ENCODE results near the gene GSG1L.
"Not testable (repeated sequence)": the region's sequence is repeated elsewhere in the genome, so short reads cannot be mapped to it uniquely, and the experiment has no call there.

GSG1L gene

DNA sequence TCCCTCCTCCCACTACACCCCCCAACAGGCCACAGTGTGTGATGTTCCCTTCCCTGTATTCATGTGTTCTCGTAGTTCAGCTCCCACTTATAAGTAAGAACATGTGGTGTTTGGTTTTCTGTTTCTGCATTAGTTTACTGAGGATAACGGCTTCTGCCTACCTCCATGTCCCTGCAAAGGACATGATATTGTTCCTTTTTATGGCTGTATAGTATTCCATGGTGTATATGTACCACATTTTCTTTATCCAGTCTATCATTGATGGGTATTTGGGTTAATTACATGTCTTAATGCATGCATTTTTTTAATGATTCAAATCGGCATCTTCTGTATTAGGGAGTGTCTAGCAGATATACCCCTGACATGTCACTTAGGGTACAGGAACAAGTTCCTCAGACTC lies 320.5 kb downstream of the GSG1L start:
- H3K27me3 ChIP-seq (ENCODE audit: low read depth); H3K4me1 ChIP-seq; H3K9me3 ChIP-seq; H3K36me3 ChIP-seq (replicated peaks); in situ Hi-C loops (cut with MboI; ENCODE audit: low sequenced_read_pairs); H3K4me3 ChIP-seq; DNase-seq (ENCODE audit: low spot score in 2 of 2): not testable (repeated sequence)

DNA sequence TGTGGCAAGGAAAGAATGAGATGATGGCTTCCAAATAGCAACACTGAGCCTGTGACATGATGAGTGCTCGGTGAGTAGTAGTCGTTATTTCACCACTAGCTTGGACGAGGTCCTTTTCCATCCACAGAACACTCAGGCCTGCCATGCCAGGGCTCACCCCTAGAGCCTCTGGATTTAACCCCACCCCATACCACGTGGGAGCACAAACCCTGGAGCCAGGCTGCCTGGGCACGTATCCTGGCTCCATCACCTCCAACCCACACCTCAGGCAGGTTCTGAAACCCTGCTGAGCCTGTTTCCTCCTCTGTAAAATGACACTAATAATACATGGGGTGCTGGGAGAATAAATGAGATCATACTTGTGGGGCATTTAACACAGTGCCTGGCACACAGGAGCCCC lies 321.2 kb downstream of the GSG1L start:
- Histone ChIP-seq H3K4me1 (no peaks in the 10 kb centered on the region), H3K4me3 (no peak overlapping the region), H3K27me3 (ENCODE audit: low read depth) (no peaks in the 10 kb centered on the region), H3K36me3 (replicated peaks) (no peaks in the 10 kb centered on the region), H3K9me3 (no peaks in the 10 kb centered on the region)
- in situ Hi-C loops (cut with MboI; ENCODE audit: low sequenced_read_pairs), result no loop called here
- DNase-seq (ENCODE audit: low spot score in 2 of 2), result no peak

DNA sequence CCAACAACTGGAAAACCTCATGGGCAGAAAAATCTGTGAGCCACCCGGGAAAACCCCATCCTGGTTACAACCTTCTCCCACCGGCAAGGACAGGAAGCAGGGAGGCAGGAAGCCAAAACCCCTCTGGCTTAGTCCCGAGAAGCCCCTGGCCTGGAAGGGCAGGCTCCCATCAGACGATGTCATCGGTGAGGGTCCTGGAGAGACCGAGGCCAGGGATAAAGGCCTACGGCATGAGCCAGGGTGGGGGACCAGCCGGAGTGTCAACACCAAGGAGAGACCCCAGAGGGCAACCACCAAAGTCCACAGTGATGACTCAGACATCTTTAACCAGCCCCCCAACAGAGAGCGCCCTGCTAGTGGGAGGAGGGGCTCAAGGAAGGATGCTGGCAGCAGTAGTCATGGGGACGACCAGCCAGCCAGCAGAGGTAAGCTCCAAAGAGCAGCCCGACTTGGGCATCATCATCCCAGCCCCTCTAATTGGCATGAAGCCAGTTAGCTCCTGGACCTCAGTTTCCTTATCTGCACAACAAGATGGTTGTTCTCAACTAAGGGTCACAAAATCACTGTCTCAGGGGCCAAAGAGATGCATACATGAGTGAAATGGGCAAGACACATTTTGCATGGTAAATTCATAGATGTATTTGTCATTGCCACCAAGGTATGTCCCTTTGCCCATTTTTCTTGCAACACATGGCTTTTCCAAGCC lies 322.9 kb downstream of the GSG1L start:
- Histone ChIP-seq H3K27me3 (ENCODE audit: low read depth) (no peaks in the 10 kb centered on the region), H3K36me3 (replicated peaks) (no peaks in the 10 kb centered on the region), H3K4me1 (no peaks in the 10 kb centered on the region), H3K4me3 (no peak overlapping the region), H3K9me3 (no peaks in the 10 kb centered on the region)
- in situ Hi-C loops (cut with MboI; ENCODE audit: low sequenced_read_pairs), result no loop called here
- DNase-seq (ENCODE audit: low spot score in 2 of 2), result no peak

DNA sequence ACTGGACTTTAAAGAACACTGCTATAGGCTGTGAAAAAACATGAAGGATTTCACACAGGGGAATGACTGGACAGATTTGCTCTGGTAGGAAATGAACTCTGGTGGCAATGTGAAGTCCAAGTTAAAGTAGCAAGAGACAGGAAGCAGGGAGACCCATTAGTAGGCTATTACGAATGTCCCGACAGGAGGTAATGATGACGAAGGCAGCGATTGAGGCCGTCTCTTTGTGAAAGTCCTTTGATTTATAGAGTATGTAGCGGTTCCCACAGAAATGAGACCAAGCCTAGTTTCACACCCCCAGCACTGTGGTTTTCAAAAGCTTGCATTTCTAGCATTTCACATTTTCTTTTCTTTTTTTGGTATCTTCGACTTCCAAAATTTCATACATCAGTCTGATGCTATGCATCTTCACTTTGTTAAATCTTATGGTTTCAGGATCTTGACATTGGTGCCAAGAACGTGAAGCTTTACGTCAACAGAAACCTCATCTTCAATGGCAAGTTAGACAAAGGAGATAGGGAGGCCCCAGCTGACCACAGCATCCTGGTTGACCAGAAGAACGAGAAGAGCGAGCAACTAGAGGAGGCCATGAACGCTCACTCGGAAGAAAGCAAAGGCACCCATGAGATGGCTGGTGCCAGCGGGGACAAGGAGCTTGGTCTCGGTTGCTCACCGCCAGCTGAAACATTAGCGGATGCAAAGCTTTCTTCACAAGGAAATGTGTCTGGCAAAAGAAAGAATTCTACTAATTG lies 323.7 kb downstream of the GSG1L start:
- no peak for DNase-seq (ENCODE audit: low spot score in 2 of 2)
- Histone ChIP-seq H3K27me3 (ENCODE audit: low read depth) (no peaks in the 10 kb centered on the region), H3K4me3 (no peak overlapping the region), H3K4me1 (no peaks in the 10 kb centered on the region), H3K9me3 (no peaks in the 10 kb centered on the region), H3K36me3 (replicated peaks) (no peaks in the 10 kb centered on the region)
- in situ Hi-C loops (cut with MboI; ENCODE audit: low sequenced_read_pairs), result no loop called here

DNA sequence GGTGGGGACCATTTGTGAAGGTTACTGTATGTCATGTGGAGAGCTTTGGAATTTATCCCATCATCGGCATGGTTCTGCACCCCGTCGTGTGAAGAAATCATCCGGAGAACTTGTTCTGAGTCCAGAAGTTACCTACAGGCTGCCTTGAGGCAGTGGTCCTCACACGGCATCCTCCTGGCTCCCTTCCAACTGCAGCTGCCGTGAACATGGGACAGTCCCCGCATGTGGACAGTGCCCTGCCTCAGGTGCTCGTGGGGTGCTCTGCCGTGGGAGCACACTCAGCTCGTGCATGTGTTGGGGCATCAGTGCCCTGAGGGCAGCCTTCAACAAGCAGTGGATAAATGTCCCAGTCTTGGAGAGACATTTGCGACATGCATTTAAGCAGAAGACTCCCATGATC lies 324.9 kb downstream of the GSG1L start:
- DNase-seq (ENCODE audit: low spot score in 2 of 2), result no peak
- in situ Hi-C loops (cut with MboI; ENCODE audit: low sequenced_read_pairs), result no loop called here
- Histone ChIP-seq H3K27me3 (ENCODE audit: low read depth) (no peaks in the 10 kb centered on the region), H3K4me3 (no peak overlapping the region), H3K4me1 (no peaks in the 10 kb centered on the region), H3K36me3 (replicated peaks) (no peaks in the 10 kb centered on the region), H3K9me3 (no peaks in the 10 kb centered on the region)

All from HAP-1 (cell line).